ENCODE measurements around the gene NUTM2A. TPM values are rescaled to one million over a fixed set of nuclear protein-coding genes. Genes with fewer than 3 reads are reported as not detected.
"Not testable (repeated sequence)": the region's sequence is repeated elsewhere in the genome, so short reads cannot be mapped to it uniquely, and the experiment has no call there.

Gene NUTM2A
- total RNA-seq, 2 donors from 2014 or later = 0.19 to 0.35 TPM

DNA sequence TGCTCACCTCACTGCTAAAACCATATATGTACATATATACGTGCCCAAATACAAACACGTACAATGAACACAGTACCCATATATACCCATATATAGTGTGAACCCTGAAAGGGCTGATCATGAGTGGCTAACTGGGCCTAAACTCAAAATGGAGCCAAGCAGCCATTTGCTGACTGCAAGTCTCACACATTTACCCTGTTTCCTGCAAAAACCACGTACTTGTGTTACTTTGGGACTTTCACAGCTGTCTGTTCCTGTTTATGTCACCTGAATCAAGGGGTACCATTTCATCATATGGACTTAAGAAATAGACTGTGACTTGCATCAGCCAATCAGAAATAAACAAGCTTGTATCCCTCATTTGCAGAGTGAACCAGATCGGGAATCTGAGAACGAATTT lies 5.9 kb upstream of the NUTM2A start:
- not testable (repeated sequence) for H3K36me3 Mint-ChIP-seq (ENCODE audit: insufficient read depth in 2 of 2)
- ATAC-seq (replicated peaks in 1 of 2) = peak; percentile 56 to 73

DNA sequence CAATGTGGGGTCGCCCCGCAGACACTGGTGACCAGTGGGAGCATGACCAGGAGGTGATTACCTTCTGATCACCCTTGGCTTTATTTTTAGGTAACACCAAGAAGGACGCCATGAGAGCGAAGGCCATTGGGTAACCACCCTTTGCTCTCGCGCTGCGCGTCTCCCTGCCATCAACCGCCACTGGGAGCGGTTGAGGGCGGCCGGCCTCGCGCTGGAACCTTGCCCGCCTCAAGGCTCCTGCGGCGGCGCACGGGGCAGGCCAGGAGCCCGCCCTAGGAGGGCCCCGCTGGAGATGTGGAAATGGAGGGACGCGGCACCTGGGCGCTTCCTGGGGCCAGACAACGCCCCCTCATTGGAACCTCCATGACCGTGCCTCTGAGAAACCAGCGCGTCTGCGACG lies 2.5 kb upstream of the NUTM2A start:
- not testable (repeated sequence) for H3K36me3 Mint-ChIP-seq (ENCODE audit: insufficient read depth in 2 of 2); H3K4me3 Mint-ChIP-seq; ATAC-seq (replicated peaks in 1 of 2); H3K4me1 Mint-ChIP-seq (ENCODE audit: low read depth); DNase-seq; H3K27me3 Mint-ChIP-seq (ENCODE audit: low read depth); H3K9me3 Mint-ChIP-seq; H3K27ac Mint-ChIP-seq

More for the DNA sequence above, 5.9 kb upstream of the NUTM2A start:
- not testable (repeated sequence) for H3K4me1 Mint-ChIP-seq (ENCODE audit: low read depth); DNase-seq; H3K4me3 Mint-ChIP-seq; H3K27me3 Mint-ChIP-seq (ENCODE audit: low read depth); H3K27ac Mint-ChIP-seq; H3K9me3 Mint-ChIP-seq

DNA sequence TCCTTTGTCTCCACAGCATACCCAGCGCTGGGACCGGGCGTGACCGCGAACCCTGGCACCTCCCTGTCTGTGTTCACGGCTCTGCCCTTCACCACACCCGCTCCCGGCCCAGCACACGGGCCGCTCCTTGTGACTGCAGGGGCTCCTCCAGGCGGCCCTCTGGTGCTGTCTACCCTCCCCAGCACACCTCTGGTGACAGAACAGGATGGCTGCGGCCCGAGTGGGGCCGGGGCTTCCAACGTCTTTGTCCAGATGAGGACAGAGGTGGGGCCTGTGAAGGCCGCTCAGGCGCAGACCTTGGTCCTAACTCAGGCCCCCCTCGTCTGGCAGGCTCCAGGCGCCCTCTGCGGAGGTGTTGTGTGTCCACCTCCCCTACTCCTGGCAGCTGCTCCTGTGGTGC lies 3.0 kb downstream of the NUTM2A start:
- not testable (repeated sequence) for H3K9me3 Mint-ChIP-seq; H3K27ac Mint-ChIP-seq; H3K4me3 Mint-ChIP-seq; ATAC-seq (replicated peaks in 1 of 2); H3K36me3 Mint-ChIP-seq (ENCODE audit: insufficient read depth in 2 of 2); H3K4me1 Mint-ChIP-seq (ENCODE audit: low read depth); DNase-seq; H3K27me3 Mint-ChIP-seq (ENCODE audit: low read depth)

DNA sequence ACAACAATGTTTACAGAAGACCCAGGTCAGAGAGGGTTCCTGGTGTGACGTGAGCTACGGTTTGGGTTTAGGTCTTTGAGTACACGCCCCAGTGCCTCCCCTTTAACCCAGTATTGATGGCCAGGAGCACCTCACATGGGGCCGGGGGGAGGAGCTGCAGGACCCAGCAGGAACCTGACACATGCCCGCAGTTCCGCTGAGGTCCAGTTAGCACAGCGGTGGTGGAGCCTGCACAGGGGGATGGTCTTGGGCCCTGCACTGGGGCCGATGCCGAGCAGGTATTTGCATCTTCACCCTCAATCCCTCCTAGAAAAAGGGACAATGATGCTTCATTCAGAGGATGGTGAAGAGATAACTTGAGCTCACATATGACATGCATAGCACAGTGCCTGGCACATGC lies 4.0 kb downstream of the NUTM2A start:
- H3K27me3 Mint-ChIP-seq (ENCODE audit: low read depth); H3K4me1 Mint-ChIP-seq (ENCODE audit: low read depth); H3K9me3 Mint-ChIP-seq; H3K27ac Mint-ChIP-seq; H3K4me3 Mint-ChIP-seq; DNase-seq; ATAC-seq (replicated peaks in 1 of 2); H3K36me3 Mint-ChIP-seq (ENCODE audit: insufficient read depth in 2 of 2): not testable (repeated sequence)

DNA sequence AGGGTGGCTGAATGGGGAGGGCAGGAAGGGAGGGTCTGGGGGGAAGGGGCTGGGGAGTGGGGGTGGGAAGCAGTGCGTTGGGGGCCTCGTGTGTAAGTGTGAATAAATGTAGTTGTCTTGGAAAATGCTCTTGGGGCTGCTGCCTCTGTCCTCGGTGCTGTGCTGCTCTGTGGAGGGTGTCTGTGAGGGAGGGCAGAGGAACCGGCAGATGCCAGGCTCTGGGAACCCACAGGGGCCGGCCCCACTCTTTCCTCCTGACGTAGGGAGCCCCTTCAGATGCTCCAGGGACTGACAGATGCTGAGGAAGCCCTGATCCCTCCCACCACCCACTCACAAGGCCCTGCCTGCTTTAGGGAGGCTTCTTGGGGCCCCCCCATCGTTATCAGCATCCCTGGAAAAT lies 9.6 kb downstream of the NUTM2A start:
- H3K4me3 Mint-ChIP-seq; H3K36me3 Mint-ChIP-seq (ENCODE audit: insufficient read depth in 2 of 2); DNase-seq; H3K4me1 Mint-ChIP-seq (ENCODE audit: low read depth); H3K9me3 Mint-ChIP-seq; H3K27me3 Mint-ChIP-seq (ENCODE audit: low read depth); ATAC-seq (replicated peaks in 1 of 2); H3K27ac Mint-ChIP-seq: not testable (repeated sequence)

DNA sequence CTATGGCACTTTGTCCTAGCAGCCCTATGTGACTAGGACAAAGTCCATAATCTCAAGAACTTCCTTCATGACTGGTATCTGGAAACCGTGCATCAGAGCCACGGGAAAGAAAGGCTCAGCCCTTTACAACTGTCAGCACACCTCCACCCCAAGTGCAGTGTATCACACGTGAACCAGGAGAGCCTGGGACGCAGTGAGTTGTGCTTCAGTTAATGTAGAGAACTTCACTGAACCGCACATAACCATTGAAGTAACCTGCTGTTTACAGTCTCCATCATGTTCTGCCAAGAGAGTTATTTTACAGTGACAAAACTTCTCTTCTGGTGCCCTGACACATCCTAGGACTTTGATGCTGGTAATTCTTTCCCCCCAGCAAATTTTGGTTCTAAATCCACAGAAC lies 12.0 kb downstream of the NUTM2A start:
- H3K27me3 Mint-ChIP-seq (ENCODE audit: low read depth); H3K4me1 Mint-ChIP-seq (ENCODE audit: low read depth); H3K36me3 Mint-ChIP-seq (ENCODE audit: insufficient read depth in 2 of 2); H3K4me3 Mint-ChIP-seq; DNase-seq; ATAC-seq (replicated peaks in 1 of 2); H3K9me3 Mint-ChIP-seq; H3K27ac Mint-ChIP-seq: not testable (repeated sequence)

DNA sequence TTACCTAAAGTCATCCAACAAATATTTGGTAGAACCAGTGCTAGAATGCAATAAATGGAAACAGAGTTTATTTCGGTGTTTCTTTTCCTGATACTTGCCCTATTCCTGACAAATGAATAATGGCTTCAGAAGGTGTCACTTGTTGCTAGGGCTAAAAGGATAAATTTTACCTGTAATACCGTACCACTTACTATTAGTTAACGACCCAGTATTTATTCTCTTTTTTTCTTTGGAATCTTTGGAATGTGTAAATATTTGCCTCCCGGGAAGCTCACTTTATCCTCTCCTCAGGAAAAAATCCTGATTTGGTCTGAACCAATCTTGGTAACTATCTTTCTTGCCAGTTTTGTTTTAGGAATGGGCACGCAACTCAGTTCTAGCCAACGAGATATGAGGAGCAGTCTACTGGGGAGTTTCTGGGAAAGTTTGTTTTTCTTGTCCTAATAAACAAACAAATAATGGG lies 14.1 kb downstream of the NUTM2A start:
- H3K4me1 Mint-ChIP-seq (ENCODE audit: low read depth); H3K9me3 Mint-ChIP-seq; H3K27me3 Mint-ChIP-seq (ENCODE audit: low read depth); H3K4me3 Mint-ChIP-seq; ATAC-seq (replicated peaks in 1 of 2); H3K27ac Mint-ChIP-seq; H3K36me3 Mint-ChIP-seq (ENCODE audit: insufficient read depth in 2 of 2); DNase-seq: not testable (repeated sequence)

DNA sequence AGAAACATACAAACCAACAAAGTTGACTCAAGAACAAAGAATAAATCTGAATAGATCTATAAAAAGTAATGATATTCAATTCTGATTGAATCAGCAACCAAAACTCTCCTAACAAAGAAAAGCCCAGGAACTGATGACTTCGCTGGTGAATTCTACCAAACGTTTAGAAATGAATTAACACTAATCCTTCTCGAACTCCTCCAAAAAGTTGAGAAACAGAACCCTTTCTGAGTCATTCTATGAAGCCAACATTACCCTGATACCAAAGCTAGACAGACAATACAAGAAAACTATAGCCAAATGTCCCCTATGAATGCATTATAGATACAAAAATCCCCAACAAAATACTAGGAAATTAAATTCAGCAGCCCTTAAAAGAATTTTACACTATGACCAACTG lies 16.9 kb downstream of the NUTM2A start:
- not testable (repeated sequence) for H3K36me3 Mint-ChIP-seq (ENCODE audit: insufficient read depth in 2 of 2); H3K4me1 Mint-ChIP-seq (ENCODE audit: low read depth); H3K27ac Mint-ChIP-seq; H3K27me3 Mint-ChIP-seq (ENCODE audit: low read depth); DNase-seq; H3K4me3 Mint-ChIP-seq; ATAC-seq (replicated peaks in 1 of 2); H3K9me3 Mint-ChIP-seq

DNA sequence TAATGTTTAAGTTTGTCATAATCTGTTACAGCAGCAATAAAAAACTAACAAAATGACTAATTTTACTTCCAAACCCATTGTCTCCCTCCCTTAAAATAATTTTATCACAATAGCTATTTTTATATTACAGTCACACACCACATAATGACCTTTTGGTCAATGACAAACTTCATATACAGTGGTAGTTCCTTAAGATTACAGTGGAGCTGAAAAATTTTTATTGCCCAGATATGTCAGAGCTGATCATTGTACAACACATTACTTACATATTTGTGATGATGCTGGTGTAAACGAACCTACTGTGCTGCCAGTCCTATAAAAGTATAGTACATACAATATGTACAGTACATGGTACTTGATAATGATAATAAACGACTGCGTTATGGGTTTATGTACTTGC lies 22.1 kb downstream of the NUTM2A start:
- not testable (repeated sequence) for H3K4me1 Mint-ChIP-seq (ENCODE audit: low read depth); DNase-seq

DNA sequence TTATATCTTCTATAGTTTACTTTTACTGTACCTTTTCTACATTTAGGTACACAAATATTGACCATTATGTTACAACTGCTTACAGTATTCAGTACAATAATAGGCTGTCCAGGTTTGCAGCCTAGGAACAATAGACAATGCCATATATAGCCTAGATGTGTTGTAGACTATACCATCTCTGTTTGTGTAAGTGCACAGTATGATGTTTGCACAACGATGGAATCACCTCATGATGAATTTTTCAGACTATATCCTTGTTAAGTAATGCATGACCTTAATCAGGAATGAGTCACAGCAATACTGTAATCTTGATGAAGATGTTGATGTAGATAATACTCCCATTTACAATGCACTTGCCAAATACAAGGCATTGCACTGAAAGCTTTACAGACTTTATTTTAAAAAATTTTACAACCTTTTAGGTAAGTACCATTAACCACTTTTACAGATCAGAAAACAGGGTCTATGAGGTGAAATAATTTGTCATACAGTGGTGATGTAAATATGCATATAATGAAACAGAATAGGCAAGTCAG lies 23.6 kb downstream of the NUTM2A start:
- not testable (repeated sequence) for H3K36me3 Mint-ChIP-seq (ENCODE audit: insufficient read depth in 2 of 2); H3K4me1 Mint-ChIP-seq (ENCODE audit: low read depth); H3K27ac Mint-ChIP-seq; H3K4me3 Mint-ChIP-seq; DNase-seq; H3K9me3 Mint-ChIP-seq; H3K27me3 Mint-ChIP-seq (ENCODE audit: low read depth)
- peak in 1 of 2 donors; percentile 22 for ATAC-seq (replicated peaks in 1 of 2)

More for the DNA sequence above, 22.1 kb downstream of the NUTM2A start:
- H3K27ac Mint-ChIP-seq; H3K4me3 Mint-ChIP-seq; H3K27me3 Mint-ChIP-seq (ENCODE audit: low read depth); H3K36me3 Mint-ChIP-seq (ENCODE audit: insufficient read depth in 2 of 2); ATAC-seq (replicated peaks in 1 of 2); H3K9me3 Mint-ChIP-seq: not testable (repeated sequence)

DNA sequence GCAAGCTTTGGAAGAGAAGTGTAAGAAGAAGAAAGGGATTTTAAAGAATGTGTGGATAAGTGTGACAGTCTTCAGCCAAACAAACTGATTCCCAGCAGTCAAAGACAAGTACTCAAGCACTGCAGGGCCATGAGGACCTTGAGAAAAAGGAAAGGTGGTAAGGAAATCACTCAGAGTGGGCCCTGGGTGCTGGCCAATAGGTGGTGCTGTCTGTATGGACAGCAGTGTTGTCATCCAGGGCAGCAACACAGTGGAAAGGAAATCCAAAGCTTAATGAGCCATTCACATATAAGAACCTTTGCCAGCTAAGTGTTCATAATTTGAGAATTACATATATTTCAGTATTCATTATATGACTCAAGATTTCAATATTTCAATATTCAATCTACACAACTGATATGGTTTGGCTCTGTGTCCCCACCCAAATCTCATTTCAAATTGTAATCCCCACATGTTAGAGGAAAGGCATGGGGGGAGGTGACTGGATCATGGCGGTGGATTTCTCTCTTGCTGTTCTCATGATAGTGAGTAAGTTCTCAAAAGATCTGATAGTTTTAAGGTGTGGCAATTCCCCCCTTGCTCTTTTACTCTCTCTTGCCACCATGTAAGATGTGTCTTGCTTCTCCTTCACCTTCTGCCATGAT lies 55.6 kb downstream of the NUTM2A start:
- H3K4me1 Mint-ChIP-seq (ENCODE audit: low read depth); H3K9me3 Mint-ChIP-seq; H3K36me3 Mint-ChIP-seq (ENCODE audit: insufficient read depth in 2 of 2); H3K27me3 Mint-ChIP-seq (ENCODE audit: low read depth); H3K4me3 Mint-ChIP-seq; DNase-seq; H3K27ac Mint-ChIP-seq: not testable (repeated sequence)
- ATAC-seq (replicated peaks in 1 of 2) = peak in 1 of 2 donors; percentile 36

Other genes with a start within 250 kb of the NUTM2A start
- not detected for gene FAM25A, start 205.2 kb upstream of the NUTM2A start, total RNA-seq
- gene GLUD1, start 130.6 kb upstream of the NUTM2A start, total RNA-seq = 100 to 1,000 TPM; 123 to 160 TPM
- 10 to 100 TPM; 28.7 to 33.3 TPM for gene SHLD2, start 130.2 kb upstream of the NUTM2A start, total RNA-seq
- 1 to 10 TPM; 1.5 to 1.6 TPM for gene NUTM2D, start 132.3 kb downstream of the NUTM2A start, total RNA-seq